H1 (cell line): ENCODE measurements around the gene ADAM22. TPM values are rescaled to one million over a fixed set of nuclear protein-coding genes. Genes with fewer than 3 reads are reported as not detected.

Source experiments
- CTCF ChIA-PET: fragments of 300-600 bp; sonication (Branson Sonifier 250); formaldehyde crosslinking; loops from one replicate; lab custom pipeline; 2021; ENCODE audit not compliant: partially characterized antibody; lab: Charles Lee
- POLR2A ChIA-PET: fragments of 300-600 bp; sonication (Branson Sonifier 250); formaldehyde crosslinking; loops from one replicate; lab custom pipeline; 2021; ENCODE audit warnings: inconsistent platforms; ENCODE audit not compliant: partially characterized antibody; lab: Charles Lee
- DNase-seq, 2 experiments: peaks; one replicate each; pipeline versions ENCODE4 v3.0.0 to v3.0.0-alpha.2; 2010 to 2022; ENCODE audit warnings: low spot score in 2 of 2, low read depth in 1 of 2, mixed read lengths in 1 of 2
- FAIRE-seq: peaks from 2 replicates; lab custom pipeline; 2011; peaks lifted over from hg19 to GRCh38; lab: Jason Lieb, UNC
- H2AFZ ChIP-seq: 2 replicates; pipeline ENCODE4 v1.8.1; 2012; ENCODE audit warnings: low read length, inconsistent platforms
- H2AK5ac ChIP-seq: 2 replicates; pipeline ENCODE4 v1.6.1; 2013; ENCODE audit warnings: low read depth, low read length
- H2BK120ac ChIP-seq: replicated peaks from 2 replicates; pipeline ENCODE3; 2013; ENCODE audit warnings: low read depth, low read length, inconsistent platforms
- H2BK12ac ChIP-seq: 2 replicates; pipeline ENCODE4 v1.6.1; 2013; ENCODE audit warnings: low read depth, low read length
- H2BK15ac ChIP-seq: 2 replicates; pipeline ENCODE4 v1.6.1; 2013; ENCODE audit warnings: low read length
- H2BK20ac ChIP-seq: 2 replicates; pipeline ENCODE4 v1.6.1; 2013; ENCODE audit warnings: low read length
- H2BK5ac ChIP-seq: 2 replicates; pipeline ENCODE4 v1.6.1; 2013; ENCODE audit warnings: low read depth, low read length
- H3K14ac ChIP-seq: 2 replicates; pipeline ENCODE4 v1.6.1; 2013; ENCODE audit warnings: inconsistent platforms; ENCODE audit not compliant: insufficient read length
- H3K18ac ChIP-seq: 2 replicates; pipeline ENCODE4 v1.6.1; 2013; ENCODE audit warnings: low read length; ENCODE audit errors: extremely low read depth
- H3K23ac ChIP-seq: 2 replicates; pipeline ENCODE4 v1.6.1; 2013; ENCODE audit warnings: inconsistent platforms; ENCODE audit not compliant: insufficient read length
- H3K23me2 ChIP-seq: 2 replicates; pipeline ENCODE4 v1.6.1; 2013; ENCODE audit warnings: low read depth, low read length
- H3K27ac ChIP-seq: 2 replicates; pipeline ENCODE4 v1.6.1; 2011; ENCODE audit warnings: low read depth, low read length, inconsistent platforms
- H3K27me3 ChIP-seq, 4 experiments: replicated peaks in 1 of 4; 1 replicate in 1 of 4; 2 replicates in 3 of 4; pipeline versions ENCODE4 v1.6.1 to v1.8.1; 2011 to 2013; ENCODE audit warnings: low read length in 3 of 4, mild to moderate bottlenecking in 3 of 4, inconsistent platforms in 2 of 4, mixed read lengths in 2 of 4, moderate library complexity in 1 of 4; ENCODE audit not compliant: control insufficient read depth in 3 of 4, insufficient read depth in 3 of 4; ENCODE audit errors: extremely low read depth in 1 of 4
- H3K36me3 ChIP-seq, 4 experiments: 2 replicates each; pipeline versions ENCODE4 v1.6.1 to v1.8.1; 2011 to 2013; ENCODE audit warnings: mild to moderate bottlenecking in 4 of 4, low read length in 3 of 4, moderate library complexity in 2 of 4, control low read depth in 1 of 4, inconsistent platforms in 1 of 4; ENCODE audit not compliant: insufficient read depth in 4 of 4, control insufficient read depth in 2 of 4
- H3K4ac ChIP-seq: replicated peaks from 2 replicates; pipeline ENCODE3; 2013; ENCODE audit warnings: low read length, low read depth, mixed read lengths, inconsistent platforms; ENCODE audit not compliant: insufficient read length
- H3K4me1 ChIP-seq, 4 experiments: replicated peaks in 1 of 4; 1 replicate in 1 of 4; 2 replicates in 3 of 4; pipeline versions ENCODE4 v1.6.1 to v1.8.1; 2011 to 2013; ENCODE audit warnings: low read length in 3 of 4, inconsistent platforms in 2 of 4, mixed read lengths in 1 of 4; ENCODE audit not compliant: insufficient read depth in 4 of 4, control insufficient read depth in 3 of 4
- H3K4me2 ChIP-seq, 2 experiments: 2 replicates each; pipeline versions ENCODE4 v1.6.1 to v1.8.1; 2011 to 2013; ENCODE audit warnings: low read depth in 2 of 2, low read length in 2 of 2, control low read depth in 1 of 2, inconsistent platforms in 1 of 2, mild to moderate bottlenecking in 1 of 2; ENCODE audit not compliant: insufficient read depth in 1 of 2
- H3K4me3 ChIP-seq, 4 experiments: fragments of 200-600, 300-600 bp in 1 of 4; sonication (generic), shearing (Covaris generic), sonication (Bioruptor Twin) in 1 of 4; 2 replicates each; pipeline versions ENCODE4 v1.5.1 to v1.8.1; 2011 to 2016; ENCODE audit warnings: low read length in 4 of 4, low read depth in 3 of 4, control low read depth in 2 of 4, inconsistent platforms in 2 of 4, mild to moderate bottlenecking in 2 of 4, mixed read lengths in 1 of 4, moderate library complexity in 1 of 4; ENCODE audit not compliant: insufficient read depth in 2 of 4; ENCODE audit errors: extremely low read depth in 1 of 4
- H3K56ac ChIP-seq: replicated peaks from 2 replicates; pipeline ENCODE3; 2013; ENCODE audit warnings: low read depth, mild to moderate bottlenecking, mixed read lengths, low read length, inconsistent platforms; ENCODE audit not compliant: insufficient read length
- H3K79me1 ChIP-seq: 2 replicates; pipeline ENCODE4 v1.6.1; 2013; ENCODE audit warnings: low read depth, low read length, control low read depth
- H3K79me2 ChIP-seq, 2 experiments: 2 replicates each; pipeline versions ENCODE4 v1.6.1 to v1.8.1; 2012 to 2013; ENCODE audit warnings: low read length in 2 of 2, mild to moderate bottlenecking in 2 of 2, inconsistent platforms in 1 of 2; ENCODE audit not compliant: insufficient read depth in 2 of 2, control insufficient read depth in 1 of 2
- H3K9ac ChIP-seq, 4 experiments: replicated peaks in 1 of 4; 1 replicate in 1 of 4; 2 replicates in 3 of 4; pipeline versions ENCODE4 v1.6.1 to v1.8.1; 2011 to 2013; ENCODE audit warnings: low read depth in 3 of 4, low read length in 3 of 4, control low read depth in 2 of 4, mild to moderate bottlenecking in 2 of 4, moderate library complexity in 2 of 4, inconsistent platforms in 1 of 4; ENCODE audit errors: extremely low read depth in 1 of 4
- H3K9me3 ChIP-seq, 2 experiments: 2 replicates each; pipeline versions ENCODE4 v1.6.1 to v1.8.1; 2012 to 2013; ENCODE audit warnings: mild to moderate bottlenecking in 2 of 2, moderate library complexity in 2 of 2, control low read depth in 1 of 2, inconsistent platforms in 1 of 2, low read depth in 1 of 2, low read length in 1 of 2, mixed read lengths in 1 of 2; ENCODE audit not compliant: insufficient read depth in 2 of 2
- H4K20me1 ChIP-seq, 2 experiments: replicated peaks in 1 of 2; 2 replicates each; pipeline versions ENCODE3 to v1.8.1; 2011 to 2013; ENCODE audit warnings: inconsistent platforms in 2 of 2, low read length in 2 of 2, mild to moderate bottlenecking in 1 of 2; ENCODE audit not compliant: insufficient read depth in 2 of 2, control insufficient read depth in 1 of 2
- H4K5ac ChIP-seq: 2 replicates; pipeline ENCODE4 v1.6.1; 2013; ENCODE audit warnings: low read length, low read depth, mixed read lengths, inconsistent platforms; ENCODE audit not compliant: insufficient read length
- H4K8ac ChIP-seq: 2 replicates; pipeline ENCODE4 v1.8.0; 2013; ENCODE audit warnings: mild to moderate bottlenecking, moderate library complexity, low read length, inconsistent platforms; ENCODE audit not compliant: insufficient read depth; ENCODE audit errors: extremely low read depth
- H4K91ac ChIP-seq: replicated peaks from 2 replicates; pipeline ENCODE3; 2013; ENCODE audit warnings: low read length, mixed read lengths, inconsistent platforms; ENCODE audit not compliant: insufficient read length
- ASH2L ChIP-seq: fragments of 200-600, 300-600 bp; sonication (generic); IDR thresholded peaks from one replicate; pipeline ENCODE4 v1.7.1; 2017; ENCODE audit warnings: low read length
- CBX8 ChIP-seq: fragments of 300-800, 300-1000 bp; sonication (generic); IDR thresholded peaks from 2 replicates; pipeline ENCODE4 v1.7.1; 2016; ENCODE audit warnings: low read depth, low read length, borderline replicate concordance
- EP300 ChIP-seq, 2 experiments: IDR thresholded peaks; 1 replicate in 1 of 2; 2 replicates in 1 of 2; pipeline ENCODE4 v1.6.1; 2011 to 2012; ENCODE audit warnings: low read depth in 2 of 2, low read length in 2 of 2, mild to moderate bottlenecking in 2 of 2, borderline replicate concordance in 1 of 2, inconsistent platforms in 1 of 2, moderate library complexity in 1 of 2
- TEAD4 ChIP-seq: IDR thresholded peaks from 2 replicates; pipeline ENCODE4 v1.6.1; 2012; ENCODE audit warnings: low read depth, low read length, inconsistent platforms, mixed read lengths
- WGBS, 2 experiments: shearing (Covaris generic) in 1 of 2; methylation state at CpG; one replicate each; pipeline versions ENCODE4 v1.1.6 to v1.1.7; 2013 to 2015; ENCODE audit warnings: low lambda C conversion rate in 2 of 2, mixed read lengths in 2 of 2, inconsistent platforms in 1 of 2, low coverage in 1 of 2, missing lambda C conversion rate in 1 of 2; ENCODE audit not compliant: insufficient replicate concordance in 2 of 2, insufficient coverage in 1 of 2, insufficient read length in 1 of 2; ENCODE audit errors: extremely low coverage in 1 of 2, missing lambda C conversion rate in 1 of 2; 5-methylcytosine and 5-hydroxymethylcytosine counted together
- polyA plus RNA-seq, 7 experiments: library from polyadenylated mRNA; depleted of rRNA in 3 of 7; stranded (reverse) in 5 of 7; unstranded in 2 of 7; fragments of >200 nt in 5 of 7; fragments of 200-250 nt in 2 of 7; gene quantifications; 1 replicate in 5 of 7; 2 replicates in 1 of 7; 4 replicates in 1 of 7; pipeline versions ENCODE4 v1.2.1 to v1.2.3, GENCODE V29; 2011 to 2013; ENCODE audit warnings: missing spikeins in 2 of 7, mixed read lengths in 2 of 7
- total RNA-seq: library from RNA; stranded (reverse); fragmentation: NEBNext Ultra II Directional; extraction: Animal tissue kit (Norgen Biotek cat#: 25700); gene quantifications from 2 replicates; pipeline ENCODE4 v1.2.1, GENCODE V29; 2021
- TF ChIP-seq, protein P1 (sequence below): IDR thresholded peaks from 2 replicates; pipeline ENCODE4 v1.6.1; 2011; ENCODE audit warnings: low read depth, mild to moderate bottlenecking, low read length; ENCODE audit not compliant: insufficient read depth

ADAM22 gene
- total and polyA plus RNA-seq, 2 of the 8 experiments (the other 6 are each of a cell fraction or from before 2014, with no cell fraction given): 4.6 to 21.4 TPM

DNA sequence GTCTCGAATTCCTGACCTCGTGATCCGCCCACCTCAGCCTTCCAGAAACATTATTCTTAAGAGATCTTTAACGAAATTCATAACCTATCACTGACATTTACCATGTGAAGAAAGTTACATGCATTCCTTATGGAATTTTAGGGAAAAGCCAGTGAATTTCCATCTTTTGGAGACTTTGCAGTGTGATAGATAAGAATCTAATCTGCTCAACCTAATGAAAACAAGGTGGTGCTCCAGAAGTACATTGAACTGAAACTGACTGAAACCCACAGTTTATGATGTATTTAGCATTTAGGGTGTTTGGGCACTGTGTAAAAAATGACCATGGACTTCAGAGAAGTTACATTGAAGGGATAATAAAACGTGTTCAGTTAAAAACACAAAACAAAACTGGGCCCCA is 242.1 kb downstream of the ADAM22 start:
- Histone ChIP-seq H3K4me2 (no peak overlapping the region), H3K23me2 (no peaks in the 10 kb centered on the region), H2AFZ (no peak overlapping the region), H2BK120ac (no peak overlapping the region), H3K79me2 (no peaks in the 10 kb centered on the region), H4K5ac (no peak overlapping the region), H4K20me1 (no peaks in the 10 kb centered on the region), H3K14ac (no peak overlapping the region), H3K27me3 (no peaks in the 10 kb centered on the region), H3K23ac (no peak overlapping the region), H2BK5ac (no peak overlapping the region), H3K27ac (no peak overlapping the region), H4K8ac (no peak overlapping the region), H3K9ac (no peak overlapping the region), H3K4me3 (no peak overlapping the region), H3K4ac (no peak overlapping the region), H4K91ac (no peak overlapping the region), H3K79me1 (no peaks in the 10 kb centered on the region), H2AK5ac (no peak overlapping the region), H3K9me3 (no peaks in the 10 kb centered on the region), H3K4me1 (no peaks in the 10 kb centered on the region), H2BK12ac (no peak overlapping the region), H3K18ac (no peak overlapping the region), H2BK20ac (no peak overlapping the region), H2BK15ac (no peak overlapping the region), H3K36me3 (no peaks in the 10 kb centered on the region), H3K56ac (no peak overlapping the region)
- CTCF ChIA-PET: no interaction called here
- FAIRE-seq (no peak), DNase-seq (no peak)
- WGBS, 2 experiments: 87% methylated on average over 5 of the region's 5 CpGs; no CpG with 5 or more reads in 1 of the 2 experiments
- POLR2A ChIA-PET: no interaction called here
- TF ChIP-seq EP300 (IDR thresholded peaks at IDR 0.05; ENCODE audit: borderline replicate concordance in 1 of 2, low read depth in 2 of 2, low read length in 2 of 2): no peak
- TF ChIP-seq ASH2L: no peak
- TF ChIP-seq, protein P1, sequence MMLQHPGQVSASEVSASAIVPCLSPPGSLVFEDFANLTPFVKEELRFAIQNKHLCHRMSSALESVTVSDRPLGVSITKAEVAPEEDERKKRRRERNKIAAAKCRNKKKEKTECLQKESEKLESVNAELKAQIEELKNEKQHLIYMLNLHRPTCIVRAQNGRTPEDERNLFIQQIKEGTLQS: no peak
- no peak for TF ChIP-seq CBX8
- TF ChIP-seq TEAD4: no peak
